Measurements from ENCODE around the gene TXLNB. TPM values are rescaled to one million over a fixed set of nuclear protein-coding genes. Genes with fewer than 3 reads are reported as not detected.

The TXLNB gene
- total RNA-seq, 1 donor from 2014 or later, result 2.4 TPM

DNA sequence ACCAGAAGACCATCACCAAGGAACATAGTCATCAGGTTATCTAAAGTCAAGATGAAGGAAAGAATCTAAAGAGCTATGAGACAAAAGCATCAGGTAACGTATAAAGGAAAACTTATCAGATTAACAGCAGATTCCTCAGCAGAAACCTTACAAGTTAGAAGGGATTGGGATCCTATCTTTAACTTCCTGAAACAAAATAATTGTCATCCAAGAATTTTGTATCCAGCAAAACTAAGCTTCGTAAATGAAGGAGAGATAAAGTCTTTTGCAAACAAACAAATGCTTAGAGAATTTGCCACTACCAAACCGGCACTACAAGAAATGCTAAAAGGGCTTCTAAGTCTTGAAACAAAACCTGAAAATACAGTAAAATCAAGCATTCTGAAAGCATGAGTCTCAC, 86.0 kb downstream of the TXLNB start:
- ChIA-PET CTCF (interaction anchor here (1.3 kb wide), 1 partner anchor 13 kb away, joined by 4 read pairs; no protein-coding TSS in a partner anchor), POLR2A (no interaction called here)
- Mint-ChIP-seq H3K36me3 (ENCODE audit: low read depth) (peaks cover 7% of the 10 kb centered on the region), H3K27me3 (no peaks in the 10 kb centered on the region), H3K9me3 (peaks cover 23% of the 10 kb centered on the region), H3K27ac (no peak overlapping the region), H3K4me3 (no peak overlapping the region), H3K4me1 (no peaks in the 10 kb centered on the region)
- TF ChIP-seq, protein P1, sequence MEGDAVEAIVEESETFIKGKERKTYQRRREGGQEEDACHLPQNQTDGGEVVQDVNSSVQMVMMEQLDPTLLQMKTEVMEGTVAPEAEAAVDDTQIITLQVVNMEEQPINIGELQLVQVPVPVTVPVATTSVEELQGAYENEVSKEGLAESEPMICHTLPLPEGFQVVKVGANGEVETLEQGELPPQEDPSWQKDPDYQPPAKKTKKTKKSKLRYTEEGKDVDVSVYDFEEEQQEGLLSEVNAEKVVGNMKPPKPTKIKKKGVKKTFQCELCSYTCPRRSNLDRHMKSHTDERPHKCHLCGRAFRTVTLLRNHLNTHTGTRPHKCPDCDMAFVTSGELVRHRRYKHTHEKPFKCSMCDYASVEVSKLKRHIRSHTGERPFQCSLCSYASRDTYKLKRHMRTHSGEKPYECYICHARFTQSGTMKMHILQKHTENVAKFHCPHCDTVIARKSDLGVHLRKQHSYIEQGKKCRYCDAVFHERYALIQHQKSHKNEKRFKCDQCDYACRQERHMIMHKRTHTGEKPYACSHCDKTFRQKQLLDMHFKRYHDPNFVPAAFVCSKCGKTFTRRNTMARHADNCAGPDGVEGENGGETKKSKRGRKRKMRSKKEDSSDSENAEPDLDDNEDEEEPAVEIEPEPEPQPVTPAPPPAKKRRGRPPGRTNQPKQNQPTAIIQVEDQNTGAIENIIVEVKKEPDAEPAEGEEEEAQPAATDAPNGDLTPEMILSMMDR (IDR thresholded peaks at IDR 0.05), result no peak
- intact Hi-C loops (cut with micrococcal nuclease), result no loop called here
- no peak for DNase-seq
- no peak for ATAC-seq (ENCODE audit: low read depth)

DNA sequence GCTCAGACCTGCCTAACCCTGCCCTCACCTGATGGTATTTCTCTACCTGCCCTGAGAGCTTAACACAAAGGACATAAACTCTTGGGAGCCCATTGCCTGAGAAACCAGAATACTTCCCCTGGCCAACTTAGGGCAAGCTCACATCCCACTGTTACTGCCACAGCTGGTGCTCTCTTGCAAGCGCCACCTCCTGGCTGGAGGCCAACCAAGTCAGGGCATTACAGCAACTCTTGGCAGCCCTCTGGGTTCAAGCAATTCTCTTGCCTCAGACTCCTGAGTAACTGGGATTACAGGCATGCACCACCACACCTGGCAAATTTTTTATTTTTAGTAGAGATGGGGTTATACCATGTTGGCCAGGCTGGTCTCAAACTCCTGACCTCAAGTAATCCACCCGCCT, 86.8 kb downstream of the TXLNB start:
- TF ChIP-seq, protein P1 (IDR thresholded peaks at IDR 0.05), result no peak
- CTCF ChIA-PET, result interaction anchor here (0.7 kb wide), 1 partner anchor 14 kb away, joined by 4 read pairs; no protein-coding TSS in a partner anchor
- POLR2A ChIA-PET, result no interaction called here
- H3K9me3 Mint-ChIP-seq, result peaks cover 23% of the 10 kb centered on the region
- intact Hi-C loops (cut with micrococcal nuclease), result no loop called here
- H3K4me3 Mint-ChIP-seq, result no peak overlapping the region
- ATAC-seq (ENCODE audit: low read depth) (no peak), DNase-seq (no peak)
- peaks cover 7% of the 10 kb centered on the region for H3K36me3 Mint-ChIP-seq (ENCODE audit: low read depth)
- H3K4me1 Mint-ChIP-seq, result no peaks in the 10 kb centered on the region
- no peak overlapping the region for H3K27ac Mint-ChIP-seq
- no peaks in the 10 kb centered on the region for H3K27me3 Mint-ChIP-seq

DNA sequence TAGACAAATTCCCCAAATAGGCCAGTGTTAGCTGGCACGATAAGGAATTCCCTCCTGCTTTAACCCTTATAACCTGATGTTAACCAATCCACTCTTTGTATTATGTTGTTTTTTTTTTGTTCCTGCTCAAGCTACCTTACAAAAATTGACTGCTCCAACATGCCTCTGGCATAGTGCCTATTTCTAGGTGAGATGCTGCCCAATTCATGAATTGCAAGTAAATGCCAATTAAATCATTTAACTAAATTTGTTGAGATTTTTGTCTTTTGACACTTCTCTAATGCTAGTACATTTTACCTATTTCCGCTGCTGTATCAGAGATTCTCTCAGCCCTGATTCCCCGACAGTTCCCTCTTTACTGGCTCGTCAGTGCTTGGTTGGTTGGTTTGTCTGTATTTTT, 90.4 kb downstream of the TXLNB start:
- POLR2A ChIA-PET, result no interaction called here

DNA sequence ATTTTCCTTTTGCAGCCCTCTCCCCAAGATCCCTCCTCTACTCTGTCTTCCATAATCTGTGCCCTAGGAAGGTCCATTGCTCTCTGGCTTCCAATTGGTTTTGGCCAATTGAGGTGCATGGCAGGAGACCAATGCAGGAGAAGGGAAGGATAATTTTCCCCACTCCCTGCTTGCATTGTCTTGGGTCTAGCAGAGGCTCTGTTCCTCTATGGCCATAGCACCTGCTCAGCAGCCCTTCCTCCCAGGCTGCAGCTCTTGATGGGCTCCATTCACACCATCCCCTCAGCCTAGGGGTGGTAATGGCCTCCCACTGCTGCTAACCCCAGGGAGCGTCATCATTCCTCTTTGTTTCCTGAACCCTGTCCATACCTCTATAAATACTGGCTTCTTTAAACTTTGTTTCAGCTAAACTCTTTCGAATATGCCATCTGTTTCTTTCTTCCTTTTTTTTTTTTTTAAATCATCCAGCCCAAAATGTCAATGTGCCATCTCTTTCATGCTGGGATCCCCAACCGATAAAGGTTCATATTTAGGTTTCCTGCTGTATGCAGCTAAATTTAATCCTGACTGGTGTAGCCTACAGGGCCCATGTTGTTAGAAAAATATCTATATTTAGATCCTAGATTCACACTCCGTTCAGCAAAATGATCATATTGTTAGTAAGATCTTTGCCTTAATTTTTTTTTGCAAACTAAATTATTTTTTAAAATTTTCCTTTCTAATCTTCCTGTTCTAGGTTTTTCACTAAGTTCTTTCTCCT, 93.1 kb downstream of the TXLNB start:
- POLR2A ChIA-PET, result no interaction called here
- no peak overlapping the region for H3K4me3 Mint-ChIP-seq
- H3K9me3 Mint-ChIP-seq, result no peaks in the 10 kb centered on the region
- intact Hi-C loops (cut with micrococcal nuclease), result no loop called here
- TF ChIP-seq, protein P1 (IDR thresholded peaks at IDR 0.05), result no peak
- H3K27ac Mint-ChIP-seq, result no peak overlapping the region
- H3K4me1 Mint-ChIP-seq, result no peaks in the 10 kb centered on the region
- no peaks in the 10 kb centered on the region for H3K27me3 Mint-ChIP-seq
- DNase-seq (no peak), ATAC-seq (ENCODE audit: low read depth) (no peak)
- CTCF ChIA-PET, result interaction anchor here (1.5 kb wide), 1 partner anchor 21 kb away, joined by 6 read pairs; no protein-coding TSS in a partner anchor
- H3K36me3 Mint-ChIP-seq (ENCODE audit: low read depth), result no peaks in the 10 kb centered on the region

More for the DNA sequence above, 90.4 kb downstream of the TXLNB start:
- CTCF ChIA-PET, result no interaction called here
- Mint-ChIP-seq H3K36me3 (ENCODE audit: low read depth) (peaks cover 2% of the 10 kb centered on the region), H3K27ac (no peak overlapping the region), H3K9me3 (peaks cover 4% of the 10 kb centered on the region), H3K4me1 (no peaks in the 10 kb centered on the region), H3K27me3 (no peaks in the 10 kb centered on the region), H3K4me3 (no peak overlapping the region)
- no peak for DNase-seq
- TF ChIP-seq, protein P1 (IDR thresholded peaks at IDR 0.05), result no peak
- intact Hi-C loops (cut with micrococcal nuclease), result no loop called here
- no peak for ATAC-seq (ENCODE audit: low read depth)

DNA sequence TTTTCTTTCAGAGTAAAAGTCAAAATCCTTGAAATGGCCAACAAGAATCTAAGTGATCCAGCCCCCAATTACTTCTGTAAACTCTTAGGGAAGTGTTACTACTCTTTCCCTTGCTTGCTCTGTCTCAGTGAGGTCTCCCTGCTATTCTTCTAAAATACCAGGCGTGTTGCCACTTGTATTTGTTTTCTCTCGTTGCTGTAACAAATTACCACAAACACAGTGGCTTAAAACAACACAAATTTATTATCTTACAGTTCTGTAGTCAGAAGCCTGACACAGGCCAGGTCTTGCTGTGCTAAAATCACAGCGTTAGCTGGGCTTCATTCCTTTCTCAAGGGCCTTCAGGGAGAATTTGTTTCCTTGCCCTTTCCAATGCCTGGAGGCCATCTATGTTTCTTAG, 97.1 kb downstream of the TXLNB start:
- no peak for ATAC-seq (ENCODE audit: low read depth)
- H3K36me3 Mint-ChIP-seq (ENCODE audit: low read depth), result no peaks in the 10 kb centered on the region
- TF ChIP-seq, protein P1 (IDR thresholded peaks at IDR 0.05), result no peak
- ChIA-PET POLR2A (no interaction called here), CTCF (no interaction called here)
- no peak for DNase-seq
- no peaks in the 10 kb centered on the region for H3K4me1 Mint-ChIP-seq
- intact Hi-C loops (cut with micrococcal nuclease), result no loop called here
- H3K27ac Mint-ChIP-seq, result no peak overlapping the region
- no peak overlapping the region for H3K4me3 Mint-ChIP-seq
- no peaks in the 10 kb centered on the region for H3K27me3 Mint-ChIP-seq
- H3K9me3 Mint-ChIP-seq, result no peaks in the 10 kb centered on the region

Other genes starting within 250 kb of the TXLNB start
- 34.9 and 38.3 TPM in 2 replicates for gene HECA, start 156.9 kb downstream of the TXLNB start, total RNA-seq
- 20.7 and 22.5 TPM in 2 replicates for gene CITED2, start 82.7 kb upstream of the TXLNB start, total RNA-seq

Data from activated B cell treated with CpG ODN at 0.5 μM for 24 hours (primary cell).